ENCODE measurements around the gene CRADD.

The CRADD gene

GRCh38 chr12:93938931-93939330 is 261.8 kb downstream of the CRADD start:
- no peak for DNase-seq (ENCODE audit: low read depth in 2 of 2)

- no peak for DNase-seq (ENCODE audit: low read depth in 2 of 2)
These were observed 262.6 kb downstream of the CRADD start for GRCh38 chr12:93939641-93940325.

GRCh38 chr12:93943780-93944179 is 266.6 kb downstream of the CRADD start:
- DNase-seq (ENCODE audit: low read depth in 2 of 2) = no peak

GRCh38 chr12:93944201-93944600 is 267.0 kb downstream of the CRADD start:
- no peak for DNase-seq (ENCODE audit: low read depth in 2 of 2)
